Glutamatergic neuron (in vitro differentiated cells): ENCODE data around the gene GOLGA2. TPM values are rescaled to one million over a fixed set of nuclear protein-coding genes. Genes with fewer than 3 reads are reported as not detected.

Experiments
- DNase-seq: peaks from one replicate; pipeline ENCODE4 v3.0.0; 2022
- H3K27ac Mint-ChIP-seq: one replicate; pipeline ENCODE4 v1.8.0; 2020; ENCODE audit warnings: mild to moderate bottlenecking, mixed read lengths, inconsistent platforms; ENCODE audit not compliant: unreplicated experiment
- H3K27me3 Mint-ChIP-seq: one replicate; pipeline ENCODE4 v1.8.0; 2020; ENCODE audit warnings: mild to moderate bottlenecking, moderate library complexity, mixed read lengths, inconsistent platforms; ENCODE audit not compliant: unreplicated experiment
- H3K36me3 Mint-ChIP-seq: one replicate; pipeline ENCODE4 v1.8.0; 2020; ENCODE audit warnings: mild to moderate bottlenecking, mixed read lengths, inconsistent platforms; ENCODE audit not compliant: unreplicated experiment
- H3K4me1 Mint-ChIP-seq: one replicate; pipeline ENCODE4 v1.8.0; 2020; ENCODE audit warnings: mild to moderate bottlenecking, low read depth, mixed read lengths, inconsistent platforms; ENCODE audit not compliant: unreplicated experiment
- H3K4me3 Mint-ChIP-seq: one replicate; pipeline ENCODE4 v1.8.0; 2020; ENCODE audit warnings: mild to moderate bottlenecking, mixed read lengths, inconsistent platforms; ENCODE audit not compliant: unreplicated experiment
- H3K9me3 Mint-ChIP-seq: one replicate; pipeline ENCODE4 v1.8.0; 2020; ENCODE audit warnings: mild to moderate bottlenecking, moderate library complexity, mixed read lengths, inconsistent platforms; ENCODE audit not compliant: unreplicated experiment
- CTCF ChIP-seq: fragments of 200-600 bp; sonication (generic); IDR thresholded peaks from one replicate; pipeline ENCODE4 v1.5.0; 2021; ENCODE audit not compliant: partially characterized antibody, unreplicated experiment
- total RNA-seq: library from RNA; stranded (reverse); fragmentation: NEBNext Ultra II Directional; extraction: Animal tissue kit (Norgen Biotek cat#: 25700); gene quantifications from one replicate; pipeline ENCODE4 v1.2.1, GENCODE V29; 2021; ENCODE audit not compliant: unreplicated experiment

GOLGA2 gene
- total RNA-seq, 1 donor from 2014 or later: 78.3 TPM

GRCh38 chr9:128314697-128315096, 38.9 kb upstream of the GOLGA2 start:
- DNase-seq: no peak
- H3K4me1 Mint-ChIP-seq: no peaks in the 10 kb centered on the region
- H3K27ac Mint-ChIP-seq: no peak overlapping the region
- H3K9me3 Mint-ChIP-seq: peaks cover 2% of the 10 kb centered on the region
- H3K27me3 Mint-ChIP-seq: peaks cover 1% of the 10 kb centered on the region
- no peak overlapping the region for H3K4me3 Mint-ChIP-seq
- H3K36me3 Mint-ChIP-seq: no peaks in the 10 kb centered on the region
- TF ChIP-seq CTCF: no peak

DNA sequence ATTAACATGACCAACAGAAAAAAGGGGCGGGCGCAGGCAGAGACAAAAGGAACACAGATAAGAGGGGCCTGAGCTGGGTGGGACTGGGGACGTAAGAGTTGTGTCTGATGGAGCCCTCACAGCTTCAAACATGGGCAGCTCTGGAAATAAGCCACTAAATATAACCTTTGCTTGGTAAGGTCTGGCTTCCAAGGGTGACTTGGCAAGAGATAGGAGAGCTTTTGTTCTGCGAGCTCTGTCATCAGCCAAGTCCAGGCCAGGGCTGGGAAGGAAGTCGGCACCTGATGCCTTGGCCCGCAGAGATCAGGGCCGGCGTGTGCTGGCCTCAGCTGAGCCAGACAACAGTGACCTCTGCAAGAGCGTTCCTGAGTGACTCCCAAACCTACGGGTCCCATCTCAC, 34.7 kb upstream of the GOLGA2 start:
- no peak for TF ChIP-seq CTCF
- Mint-ChIP-seq H3K4me1 (no peaks in the 10 kb centered on the region), H3K36me3 (no peaks in the 10 kb centered on the region), H3K27me3 (no peaks in the 10 kb centered on the region), H3K27ac (no peak overlapping the region), H3K4me3 (no peak overlapping the region), H3K9me3 (no peaks in the 10 kb centered on the region)
- DNase-seq: no peak

GRCh38 chr9:128309551-128309950, 33.7 kb upstream of the GOLGA2 start:
- Mint-ChIP-seq H3K36me3 (no peaks in the 10 kb centered on the region), H3K9me3 (no peaks in the 10 kb centered on the region), H3K27ac (no peak overlapping the region)

GRCh38 chr9:128304971-128305288, 29.1 kb upstream of the GOLGA2 start:
- Mint-ChIP-seq H3K4me1 (no peaks in the 10 kb centered on the region), H3K4me3 (no peak overlapping the region), H3K9me3 (no peaks in the 10 kb centered on the region), H3K27me3 (peaks cover 3% of the 10 kb centered on the region), H3K27ac (no peak overlapping the region), H3K36me3 (no peaks in the 10 kb centered on the region)
- no peak for TF ChIP-seq CTCF
- no peak for DNase-seq

More at GRCh38 chr9:128309551-128309950, 33.7 kb upstream of the GOLGA2 start:
- Mint-ChIP-seq H3K27me3 (no peaks in the 10 kb centered on the region), H3K4me1 (no peaks in the 10 kb centered on the region), H3K4me3 (no peak overlapping the region)
- DNase-seq: no peak
- no peak for TF ChIP-seq CTCF

DNA sequence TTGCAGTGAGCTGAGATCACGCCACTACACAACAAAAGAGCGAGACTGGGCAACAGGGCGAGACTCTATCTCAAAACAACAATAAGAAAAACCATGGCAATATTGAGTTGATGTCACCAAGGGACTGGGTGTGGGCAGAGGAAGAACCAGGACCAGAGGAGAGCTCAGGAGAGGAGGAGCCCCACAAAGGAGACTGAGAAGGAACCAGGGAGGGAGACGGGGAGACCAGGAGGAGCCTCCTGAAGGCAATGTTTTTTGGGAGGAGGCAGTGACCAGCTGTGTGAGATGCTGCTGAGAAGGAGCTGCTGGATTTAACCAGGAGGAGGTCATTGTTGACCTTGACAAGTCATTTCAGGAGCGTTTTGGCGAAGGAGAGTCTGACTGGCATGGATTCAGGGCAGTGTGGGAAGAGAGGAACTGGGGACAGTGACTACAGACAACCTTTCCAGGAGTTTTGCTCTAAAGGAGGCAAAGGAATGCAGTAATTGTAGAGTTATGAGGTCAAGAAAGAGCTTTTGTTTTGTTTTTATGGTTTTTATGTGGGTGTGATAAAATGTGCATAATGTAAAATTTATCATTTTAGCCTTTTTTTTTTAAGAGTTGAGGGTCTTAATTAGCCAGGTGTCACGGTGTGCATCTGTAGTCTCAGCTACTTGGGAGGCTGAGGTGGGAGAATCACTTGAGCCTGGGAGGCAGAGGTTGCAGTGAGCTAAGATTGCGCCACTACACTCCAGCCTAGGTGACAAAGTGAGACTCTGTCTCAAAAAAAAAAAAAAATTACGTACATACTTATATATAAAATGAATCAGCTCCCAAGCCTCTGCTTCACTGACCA, 28.5 kb upstream of the GOLGA2 start:
- Mint-ChIP-seq H3K27ac (no peak overlapping the region), H3K36me3 (no peaks in the 10 kb centered on the region), H3K9me3 (no peaks in the 10 kb centered on the region), H3K4me1 (no peaks in the 10 kb centered on the region), H3K27me3 (peaks cover 3% of the 10 kb centered on the region), H3K4me3 (no peak overlapping the region)
- DNase-seq: no peak
- no peak for TF ChIP-seq CTCF
